Testis (tissue), 2 donors: ENCODE data around the gene CHCHD6.

Source experiments
- POLR2A ChIP-seq: fragments of 450-650 bp; IDR thresholded peaks from one replicate; pipeline ENCODE4 v1.6.1; 2017; ENCODE audit warnings: antibody characterized with exemption, mild to moderate bottlenecking, moderate library complexity
- TF ChIP-seq, protein P1 (sequence below), 3 experiments: fragments of 450-650 bp in 2 of 3; fragments of 200-600 bp in 1 of 3; sonication (generic) in 1 of 3; IDR thresholded peaks; one replicate each; pipeline ENCODE4 v1.5.1; 2016 to 2019; ENCODE audit warnings: antibody characterized with exemption in 3 of 3, mild to moderate bottlenecking in 2 of 3, moderate library complexity in 1 of 3

DNA sequence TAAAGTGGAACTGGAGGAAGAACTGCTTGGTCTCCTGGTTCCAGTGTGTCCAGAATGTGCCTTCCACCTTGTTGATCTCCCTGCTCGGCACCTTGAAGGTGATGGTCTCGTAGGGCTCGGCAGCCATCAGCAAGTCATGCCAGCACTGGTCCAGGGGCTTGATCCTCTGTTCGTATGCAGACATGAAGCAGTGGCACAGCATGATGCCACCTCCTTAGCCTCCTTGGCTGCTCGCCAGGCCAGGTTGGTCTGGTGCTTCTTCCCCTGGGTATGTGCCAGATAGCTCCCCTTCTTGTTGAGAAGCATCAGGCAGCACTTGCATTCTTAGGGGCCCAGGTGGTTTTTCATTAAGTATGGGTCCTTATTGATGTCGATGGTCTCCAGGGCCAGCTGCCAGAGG lies 31.3 kb upstream of the CHCHD6 start:
- TF ChIP-seq, protein P1, sequence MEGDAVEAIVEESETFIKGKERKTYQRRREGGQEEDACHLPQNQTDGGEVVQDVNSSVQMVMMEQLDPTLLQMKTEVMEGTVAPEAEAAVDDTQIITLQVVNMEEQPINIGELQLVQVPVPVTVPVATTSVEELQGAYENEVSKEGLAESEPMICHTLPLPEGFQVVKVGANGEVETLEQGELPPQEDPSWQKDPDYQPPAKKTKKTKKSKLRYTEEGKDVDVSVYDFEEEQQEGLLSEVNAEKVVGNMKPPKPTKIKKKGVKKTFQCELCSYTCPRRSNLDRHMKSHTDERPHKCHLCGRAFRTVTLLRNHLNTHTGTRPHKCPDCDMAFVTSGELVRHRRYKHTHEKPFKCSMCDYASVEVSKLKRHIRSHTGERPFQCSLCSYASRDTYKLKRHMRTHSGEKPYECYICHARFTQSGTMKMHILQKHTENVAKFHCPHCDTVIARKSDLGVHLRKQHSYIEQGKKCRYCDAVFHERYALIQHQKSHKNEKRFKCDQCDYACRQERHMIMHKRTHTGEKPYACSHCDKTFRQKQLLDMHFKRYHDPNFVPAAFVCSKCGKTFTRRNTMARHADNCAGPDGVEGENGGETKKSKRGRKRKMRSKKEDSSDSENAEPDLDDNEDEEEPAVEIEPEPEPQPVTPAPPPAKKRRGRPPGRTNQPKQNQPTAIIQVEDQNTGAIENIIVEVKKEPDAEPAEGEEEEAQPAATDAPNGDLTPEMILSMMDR (IDR thresholded peaks at IDR 0.05): no peak
- TF ChIP-seq POLR2A: no peak
